T-cell (primary cell): Measurements from ENCODE around the gene KRT39. TPM values are rescaled to one million over a fixed set of nuclear protein-coding genes. Genes with fewer than 3 reads are reported as not detected.

ENCODE experiments used
- ATAC-seq, 4 experiments: fragments of 200-7000 bp in 3 of 4; fragments of 150-1000 bp in 1 of 4; cut with Tn5 transposase; replicated peaks in 1 of 4; 1 replicate in 3 of 4; 2 replicates in 1 of 4; pipeline ENCODE4 v1.10.0; 2021; ENCODE audit warnings: moderate library complexity in 3 of 4, mild to moderate bottlenecking in 2 of 4, moderate number of reproducible peaks in 1 of 4
- CTCF ChIA-PET, 2 donors: fragments of 300-600 bp; sonication (Branson Sonifier 250); formaldehyde crosslinking; loops; one replicate each; lab custom pipeline; 2022; ENCODE audit warnings: antibody characterized with exemption in 2 of 2; lab: Charles Lee
- POLR2A ChIA-PET, 2 donors: fragments of 300-600 bp; sonication (Branson Sonifier 250); formaldehyde crosslinking; loops; one replicate each; lab custom pipeline; 2022; ENCODE audit warnings: antibody characterized with exemption in 2 of 2; lab: Charles Lee
- DNase-seq, 35 experiments: peaks; one replicate each; pipeline versions ENCODE4 v3.0.0 to v3.0.0-alpha.2; 2013 to 2023
- H3K27ac ChIP-seq: one replicate; pipeline ENCODE4 v1.5.1; 2013; ENCODE audit warnings: low read length
- H3K27me3 ChIP-seq, 2 experiments: replicated peaks in 1 of 2; 1 replicate in 1 of 2; 2 replicates in 1 of 2; pipeline versions ENCODE4 v1.6.1 to v1.7.0; 2013; ENCODE audit warnings: low read length in 1 of 2, mixed read lengths in 1 of 2; ENCODE audit not compliant: control insufficient read depth in 2 of 2, insufficient read depth in 2 of 2; ENCODE audit errors: extremely low read depth in 1 of 2
- H3K36me3 ChIP-seq, 2 donors: 1 replicate in 1 of 2; 2 replicates in 1 of 2; pipeline versions ENCODE4 v1.6.1 to v1.7.0; 2013; ENCODE audit warnings: low read length in 1 of 2; ENCODE audit not compliant: control insufficient read depth in 2 of 2, insufficient read depth in 1 of 2; ENCODE audit errors: extremely low read depth in 1 of 2
- H3K4me1 ChIP-seq, 2 experiments: 1 replicate in 1 of 2; 2 replicates in 1 of 2; pipeline versions ENCODE4 v1.6.1 to v1.7.0; 2013; ENCODE audit warnings: low read length in 2 of 2, mixed read lengths in 1 of 2; ENCODE audit not compliant: insufficient read depth in 2 of 2, control insufficient read depth in 1 of 2; ENCODE audit errors: extremely low read depth in 1 of 2
- H3K4me3 ChIP-seq, 2 donors: 1 replicate in 1 of 2; 2 replicates in 1 of 2; pipeline versions ENCODE4 v1.5.1 to v1.7.0; 2013; ENCODE audit warnings: mild to moderate bottlenecking in 2 of 2, low read length in 1 of 2, moderate library complexity in 1 of 2; ENCODE audit not compliant: control insufficient read depth in 1 of 2; ENCODE audit errors: extremely low read depth in 1 of 2
- H3K9me3 ChIP-seq: 2 replicates; pipeline ENCODE4 v1.7.0; 2013
- H3K27ac Mint-ChIP-seq, 2 donors: one replicate each; pipeline ENCODE4 v1.8.0; 2020 to 2021; ENCODE audit warnings: mild to moderate bottlenecking in 2 of 2, mixed read lengths in 2 of 2
- H3K27me3 Mint-ChIP-seq, 2 donors: one replicate each; pipeline ENCODE4 v1.8.0; 2021 to 2022; ENCODE audit warnings: mixed read lengths in 2 of 2
- H3K36me3 Mint-ChIP-seq: one replicate; pipeline ENCODE4 v1.8.0; 2021; ENCODE audit warnings: mixed read lengths
- H3K4me1 Mint-ChIP-seq, 3 donors: one replicate each; pipeline ENCODE4 v1.8.0; 2020 to 2022; ENCODE audit warnings: mixed read lengths in 3 of 3, mild to moderate bottlenecking in 1 of 3
- H3K4me3 Mint-ChIP-seq, 3 donors: one replicate each; pipeline ENCODE4 v1.8.0; 2020 to 2022; ENCODE audit warnings: mild to moderate bottlenecking in 3 of 3, mixed read lengths in 3 of 3, moderate library complexity in 3 of 3
- H3K9me3 Mint-ChIP-seq, 3 donors: one replicate each; pipeline ENCODE4 v1.8.0; 2020 to 2022; ENCODE audit warnings: mixed read lengths in 3 of 3
- WGBS: methylation state at CpG from one replicate; pipeline ENCODE4 v1.1.5; 2013; ENCODE audit warnings: missing lambda C conversion rate; ENCODE audit not compliant: insufficient coverage; 5-methylcytosine and 5-hydroxymethylcytosine counted together
- total RNA-seq, 35 experiments: library from RNA in 6 of 35; stranded (reverse) in 6 of 35; fragments of 120-200 nt in 1 of 35; gene quantifications; one replicate each; pipeline versions ENCODE4 v1.2.1 to v1.2.4 and lab custom pipeline; 2013 to 2026

KRT39 gene
- total RNA-seq, 5 donors from 2014 or later (not counting 1 experiment from before 2014, with no cell fraction given), result not detected

DNA sequence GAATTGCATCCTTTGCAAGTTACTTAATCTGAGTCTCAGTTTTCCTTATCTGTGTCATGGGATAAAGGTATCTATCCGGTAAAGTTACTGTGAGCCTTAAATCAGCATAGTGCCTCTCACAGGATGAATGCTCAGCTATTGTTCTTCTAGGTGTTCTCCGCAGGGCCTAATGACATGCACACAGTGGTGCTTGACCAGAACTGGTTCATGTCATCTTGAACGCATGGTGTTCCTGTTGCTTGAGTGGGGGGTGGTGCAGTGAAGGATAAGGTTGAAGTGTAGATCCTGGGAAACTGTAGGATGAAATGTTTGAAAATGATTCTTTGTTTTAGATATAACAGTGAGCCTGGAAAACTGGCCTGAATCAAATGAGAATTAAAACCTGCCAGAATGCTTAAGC lies 13.4 kb upstream of the KRT39 start:
- H3K4me1 ChIP-seq, result no peaks in the 10 kb centered on the region
- Mint-ChIP-seq H3K4me3 (no peak overlapping the region), H3K27ac (no peak overlapping the region), H3K9me3 (no peaks in the 10 kb centered on the region), H3K27me3 (peaks cover 32 to 35% of the 10 kb centered on the region in 2 donors), H3K4me1 (no peaks in the 10 kb centered on the region), H3K36me3 (no peaks in the 10 kb centered on the region)
- WGBS, result 100% methylated on average over 3 of the region's 3 CpGs
- H3K9me3 ChIP-seq, result no peaks in the 10 kb centered on the region
- CTCF ChIA-PET, result no interaction called here
- POLR2A ChIA-PET, result no interaction called here
- no peak for ATAC-seq
- no peak overlapping the region for H3K27ac ChIP-seq
- H3K27me3 ChIP-seq, result peaks cover 0 to 16% of the 10 kb centered on the region in 2 experiments
- no peak for DNase-seq
- H3K4me3 ChIP-seq, result no peak overlapping the region
- H3K36me3 ChIP-seq, result no peaks in the 10 kb centered on the region

DNA sequence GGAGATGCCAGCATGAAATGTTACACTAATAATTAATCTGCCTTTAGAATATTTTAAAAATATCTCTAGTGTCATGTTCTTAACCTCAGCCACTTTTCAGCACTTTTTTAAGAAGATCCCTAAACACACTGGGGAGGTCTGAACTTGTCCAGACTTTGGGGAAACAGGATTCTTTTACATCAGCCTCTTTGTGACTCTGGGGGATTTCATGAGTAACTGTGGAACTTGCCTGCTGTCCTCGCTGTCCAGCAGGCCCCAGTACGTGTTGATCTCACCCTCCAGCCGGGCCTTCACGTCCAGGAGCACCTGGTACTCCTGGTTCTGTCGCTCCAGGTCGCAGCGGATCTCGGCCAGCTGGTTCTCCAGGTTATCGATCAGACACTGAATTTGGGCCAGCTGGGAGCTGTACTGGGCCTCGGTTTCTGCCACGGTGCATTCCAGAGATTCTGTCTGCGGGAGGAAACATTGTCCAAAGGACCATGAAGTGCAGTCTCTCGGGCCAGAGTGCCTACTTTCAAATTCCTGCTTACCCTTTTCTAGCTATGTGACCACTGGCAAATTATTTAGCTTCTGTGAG lies 11.9 kb upstream of the KRT39 start:
- peaks cover 0 to 16% of the 10 kb centered on the region in 2 experiments for H3K27me3 ChIP-seq
- Mint-ChIP-seq H3K4me3 (no peak overlapping the region), H3K9me3 (no peaks in the 10 kb centered on the region), H3K36me3 (no peaks in the 10 kb centered on the region), H3K27me3 (peaks cover 31 to 35% of the 10 kb centered on the region in 2 donors), H3K27ac (no peak overlapping the region), H3K4me1 (no peaks in the 10 kb centered on the region)
- H3K9me3 ChIP-seq, result no peaks in the 10 kb centered on the region
- H3K36me3 ChIP-seq, result no peaks in the 10 kb centered on the region
- ChIA-PET POLR2A (no interaction called here), CTCF (no interaction called here)
- no peak overlapping the region for H3K4me3 ChIP-seq
- ATAC-seq (no peak), DNase-seq (no peak)
- 77% methylated on average over 12 of the region's 13 CpGs for WGBS
- H3K27ac ChIP-seq, result no peak overlapping the region
- H3K4me1 ChIP-seq, result no peaks in the 10 kb centered on the region

DNA sequence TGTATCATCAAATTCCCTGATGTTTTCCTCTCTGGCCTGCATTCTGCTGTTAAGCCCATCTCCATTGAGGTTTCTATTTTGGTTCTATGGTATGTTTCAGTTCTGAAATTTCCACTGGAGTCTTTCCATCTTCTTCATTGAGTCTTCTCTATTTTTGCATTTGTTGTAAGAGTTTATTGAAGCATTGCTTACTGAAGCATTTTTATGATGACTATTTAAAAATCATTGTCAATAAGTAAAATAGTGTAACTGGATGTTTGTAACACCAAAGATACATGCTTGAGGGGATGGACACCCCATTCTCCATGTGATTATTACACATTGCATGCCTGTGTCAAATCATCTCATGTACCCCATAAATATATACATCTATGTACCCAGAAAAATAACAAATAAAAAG lies 8.8 kb upstream of the KRT39 start:
- H3K9me3 ChIP-seq, result no peaks in the 10 kb centered on the region
- no peak overlapping the region for H3K4me3 Mint-ChIP-seq
- H3K9me3 Mint-ChIP-seq, result no peaks in the 10 kb centered on the region
- H3K27ac ChIP-seq, result no peak overlapping the region
- H3K36me3 Mint-ChIP-seq, result no peaks in the 10 kb centered on the region
- DNase-seq (no peak), ATAC-seq (no peak)
- ChIA-PET POLR2A (no interaction called here), CTCF (interaction anchor here in 1 of 2 donors (0.6 kb wide), 1 partner anchor 347 kb away, joined by 4 read pairs; no protein-coding TSS in a partner anchor)
- H3K4me1 Mint-ChIP-seq, result no peaks in the 10 kb centered on the region
- peaks cover 0 to 11% of the 10 kb centered on the region in 2 experiments for H3K27me3 ChIP-seq
- no peak overlapping the region for H3K27ac Mint-ChIP-seq
- H3K36me3 ChIP-seq, result no peaks in the 10 kb centered on the region
- H3K4me1 ChIP-seq, result no peaks in the 10 kb centered on the region
- no peak overlapping the region for H3K4me3 ChIP-seq
- H3K27me3 Mint-ChIP-seq, result peaks cover 27 to 31% of the 10 kb centered on the region in 2 donors

DNA sequence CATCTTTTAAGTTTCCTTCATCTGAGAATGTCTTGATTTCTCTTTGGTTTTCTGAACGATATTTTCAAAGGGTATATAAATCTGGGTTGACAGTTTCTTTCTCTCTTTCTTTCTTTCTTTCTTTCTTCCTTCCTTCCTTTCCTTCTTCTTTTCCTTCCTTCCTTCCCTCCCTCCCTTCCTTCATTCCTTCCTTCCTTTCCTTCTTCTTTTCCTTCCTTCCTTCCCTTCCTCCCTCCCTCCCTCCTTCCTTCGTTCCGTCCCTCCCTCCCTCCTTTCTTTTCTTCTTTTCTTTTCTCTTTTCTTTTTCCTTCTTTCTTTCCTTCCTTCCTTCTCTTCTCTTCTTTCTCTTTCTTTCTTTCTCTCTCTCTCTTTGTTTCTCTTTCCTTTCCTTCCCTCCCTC lies 7.6 kb upstream of the KRT39 start:
- no peak overlapping the region for H3K4me3 ChIP-seq
- no peaks in the 10 kb centered on the region for H3K9me3 ChIP-seq
- 95% methylated on average over 2 of the region's 3 CpGs for WGBS
- Mint-ChIP-seq H3K9me3 (no peaks in the 10 kb centered on the region), H3K4me3 (no peak overlapping the region), H3K4me1 (no peaks in the 10 kb centered on the region), H3K27me3 (peaks cover 26 to 27% of the 10 kb centered on the region in 2 donors), H3K27ac (no peak overlapping the region), H3K36me3 (no peaks in the 10 kb centered on the region)
- DNase-seq, result no peak
- POLR2A ChIA-PET, result no interaction called here
- H3K36me3 ChIP-seq, result no peaks in the 10 kb centered on the region
- CTCF ChIA-PET, result no interaction called here
- H3K27ac ChIP-seq, result no peak overlapping the region
- peaks cover 0 to 8% of the 10 kb centered on the region in 2 experiments for H3K27me3 ChIP-seq
- ATAC-seq, result no peak
- H3K4me1 ChIP-seq, result no peaks in the 10 kb centered on the region

GRCh38 chr17:40967582-40967981 lies 834 bp upstream of the KRT39 start:
- H3K27me3 Mint-ChIP-seq, result peaks cover 8 to 26% of the 10 kb centered on the region in 2 donors
- Histone ChIP-seq H3K4me3 (no peak overlapping the region), H3K27ac (no peak overlapping the region), H3K36me3 (no peaks in the 10 kb centered on the region), H3K9me3 (no peaks in the 10 kb centered on the region), H3K27me3 (no peaks in the 10 kb centered on the region), H3K4me1 (no peaks in the 10 kb centered on the region)
- no peaks in the 10 kb centered on the region for H3K36me3 Mint-ChIP-seq
- ATAC-seq (no peak), DNase-seq (no peak)
- POLR2A ChIA-PET, result interaction anchor here in 1 of 2 donors (0.6 kb wide), 1 partner anchor 240 kb away, joined by 3 read pairs; no protein-coding TSS in a partner anchor
- H3K4me3 Mint-ChIP-seq, result no peak overlapping the region
- CTCF ChIA-PET, result interaction anchor here in 1 of 2 donors (0.6 to 0.7 kb wide), 2 partner anchors 347 to 1157 kb away, joined by 4 read pairs; no protein-coding TSS in a partner anchor
- no peaks in the 10 kb centered on the region for H3K9me3 Mint-ChIP-seq
- no peak overlapping the region for H3K27ac Mint-ChIP-seq
- H3K4me1 Mint-ChIP-seq, result peaks cover 0 to 5% (median 0%) of the 10 kb centered on the region in 3 donors
- WGBS, result no CpG with 5 or more reads among the region's 1 CpG

DNA sequence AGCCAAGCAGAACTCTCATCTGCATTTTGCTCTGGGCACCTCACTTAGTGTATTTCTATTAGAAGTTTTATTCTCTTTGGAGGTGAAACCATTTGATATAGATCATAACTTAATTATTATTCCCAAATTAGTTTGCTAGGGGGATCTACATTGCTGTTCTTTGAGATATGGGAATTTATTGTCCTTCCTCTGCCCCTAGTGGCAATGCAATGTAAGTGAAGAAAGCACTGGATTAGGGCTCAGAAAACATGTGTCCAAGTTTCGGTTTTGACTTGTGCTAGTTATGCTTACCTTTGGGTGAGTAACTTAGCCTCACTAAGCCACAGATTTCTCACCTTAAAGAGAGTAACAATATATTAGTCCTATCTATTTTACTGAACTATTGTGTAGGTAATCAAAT lies 2.9 kb downstream of the KRT39 start:
- ChIA-PET CTCF (interaction anchor here in 1 of 2 donors (0.8 kb wide), 1 partner anchor 167 kb away, joined by 3 read pairs; no protein-coding TSS in a partner anchor), POLR2A (no interaction called here)
- Histone ChIP-seq H3K27me3 (peaks cover 0 to 4% of the 10 kb centered on the region in 2 experiments), H3K36me3 (no peaks in the 10 kb centered on the region), H3K27ac (no peak overlapping the region), H3K4me3 (no peak overlapping the region), H3K9me3 (no peaks in the 10 kb centered on the region), H3K4me1 (no peaks in the 10 kb centered on the region)
- Mint-ChIP-seq H3K27ac (no peak overlapping the region), H3K9me3 (no peaks in the 10 kb centered on the region), H3K4me1 (peaks cover 0 to 7% (median 0%) of the 10 kb centered on the region in 3 donors), H3K27me3 (peaks cover 6 to 28% of the 10 kb centered on the region in 2 donors), H3K36me3 (no peaks in the 10 kb centered on the region), H3K4me3 (no peak overlapping the region)
- DNase-seq, result peak in 2 of 35 experiments; percentile 0 to 38
- ATAC-seq, result peak in 1 of 4 experiments; percentile 36
- no CpG with 5 or more reads among the region's 1 CpG for WGBS
